PC-3 (cell line): ENCODE data around the gene PACRG. TPM values are rescaled to one million over a fixed set of nuclear protein-coding genes. Genes with fewer than 3 reads are reported as not detected.

ENCODE experiments used
- ATAC-seq: fragments of 200-7000 bp; cut with Tn5 transposase; 2 replicates; pipeline ENCODE4 v1.9.1; 2020; ENCODE audit warnings: mild to moderate bottlenecking, moderate library complexity
- BruUV-seq: library from RNA; stranded (reverse); fragments of 400-500 nt; replicated peaks from 2 replicates; lab custom pipeline; 2021; lab: Mats Ljungman, UMichigan
- CTCF ChIA-PET: fragments of 300-600 bp; sonication (Branson Sonifier 250); formaldehyde crosslinking; loops from one replicate; lab custom pipeline; 2022; ENCODE audit warnings: antibody characterized with exemption; lab: Charles Lee
- POLR2A ChIA-PET: fragments of 300-600 bp; sonication (Branson Sonifier 250); formaldehyde crosslinking; loops from one replicate; lab custom pipeline; 2022; ENCODE audit warnings: antibody characterized with exemption; ENCODE audit not compliant: unreplicated experiment; lab: Charles Lee
- DNase-seq: peaks from one replicate; pipeline ENCODE4 v3.0.0-alpha.2; 2015
- H2AFZ ChIP-seq: fragments of 300-600 bp; sonication (generic); 2 replicates; pipeline ENCODE4 v1.6.0; 2016; ENCODE audit warnings: antibody characterized with exemption, low read length
- H3F3A ChIP-seq: fragments of 300-600 bp; sonication (generic); one replicate; pipeline ENCODE4 v1.6.0; 2017; ENCODE audit warnings: antibody characterized with exemption, low read length, control low read depth, mild to moderate bottlenecking; ENCODE audit not compliant: unreplicated experiment
- H3K27ac ChIP-seq: fragments of 300-600 bp; sonication (generic); 2 replicates; pipeline ENCODE4 v1.5.1; 2016; ENCODE audit warnings: mild to moderate bottlenecking, low read length
- H3K27me3 ChIP-seq: fragments of 300-600 bp; sonication (generic); 2 replicates; pipeline ENCODE4 v1.6.1; 2016; ENCODE audit warnings: low read length, mixed read lengths
- H3K36me3 ChIP-seq: fragments of 300-600 bp; sonication (generic); 2 replicates; pipeline ENCODE4 v1.6.1; 2016; ENCODE audit warnings: low read depth, mixed run types, low read length, mixed read lengths
- H3K4me1 ChIP-seq: fragments of 300-600 bp; sonication (generic); 2 replicates; pipeline ENCODE4 v1.5.1; 2016; ENCODE audit warnings: low read length; ENCODE audit not compliant: insufficient read depth
- H3K4me2 ChIP-seq: fragments of 300-600 bp; sonication (generic); 2 replicates; pipeline ENCODE4 v1.6.0; 2016; ENCODE audit warnings: low read length
- H3K4me3 ChIP-seq: fragments of 300-600 bp; sonication (generic); 2 replicates; pipeline ENCODE4 v1.5.1; 2016; ENCODE audit warnings: mild to moderate bottlenecking, low read length, mixed read lengths
- H3K79me2 ChIP-seq: fragments of 300-600 bp; sonication (generic); 2 replicates; pipeline ENCODE4 v1.6.1; 2017; ENCODE audit warnings: low read length, mixed read lengths
- H3K9ac ChIP-seq: fragments of 300-600 bp; sonication (generic); 2 replicates; pipeline ENCODE4 v1.6.0; 2016; ENCODE audit warnings: mild to moderate bottlenecking, low read length
- H3K9me2 ChIP-seq: fragments of 300-600 bp; sonication (generic); replicated peaks from 2 replicates; pipeline ENCODE4 v1.6.1; 2016; ENCODE audit warnings: mixed run types, low read length, mixed read lengths
- H3K9me3 ChIP-seq: fragments of 300-600 bp; sonication (generic); 2 replicates; pipeline ENCODE4 v1.6.1; 2016; ENCODE audit warnings: low read length, mixed read lengths
- H4K20me1 ChIP-seq: fragments of 300-600 bp; sonication (generic); 2 replicates; pipeline ENCODE4 v1.6.1; 2016; ENCODE audit warnings: low read length, mixed read lengths
- CTCF ChIP-seq: fragments of 300-600 bp; sonication (generic); conservative IDR thresholded peaks from 2 replicates; pipeline ENCODE4 v1.5.1; 2017; ENCODE audit warnings: antibody characterized with exemption, low read depth, mild to moderate bottlenecking, low read length
- EZH2 ChIP-seq: fragments of 300-600 bp; sonication (generic); IDR thresholded peaks from one replicate; pipeline ENCODE4 v1.6.1; 2017; ENCODE audit warnings: antibody characterized with exemption, mild to moderate bottlenecking, low read length; ENCODE audit not compliant: unreplicated experiment
- EZH2phosphoT487 ChIP-seq: fragments of 300-600 bp; sonication (generic); IDR thresholded peaks from 2 replicates; pipeline ENCODE4 v1.6.1; 2018; ENCODE audit warnings: mild to moderate bottlenecking, antibody characterized with exemption, low read length, borderline replicate concordance
- intact Hi-C: fragments of 100-400 bp; cut with micrococcal nuclease; formaldehyde crosslinking; loops from 2 replicates; pipeline ENCODE4 v1.9.0; 2023
- total RNA-seq: library from RNA; depleted of rRNA; stranded (reverse); fragments of >200 nt; gene quantifications from 2 replicates; pipeline ENCODE4 v1.2.3, GENCODE V29; 2014

PACRG gene
- total RNA-seq, 1 experiment from 2014 or later = not detected

GRCh38 chr6:162685586-162685985, 42.2 kb upstream of the PACRG start:
- no peaks in the 10 kb centered on the region for H3K9me2 ChIP-seq
- H3F3A ChIP-seq = no peaks in the 10 kb centered on the region
- ATAC-seq (no peak), DNase-seq (no peak)
- H3K36me3 ChIP-seq = no peaks in the 10 kb centered on the region
- no peak overlapping the region for H3K4me2 ChIP-seq
- ChIA-PET CTCF (no interaction called here), POLR2A (no interaction called here)
- no peaks in the 10 kb centered on the region for H3K27me3 ChIP-seq
- H3K9ac ChIP-seq = no peak overlapping the region
- intact Hi-C loops = no loop called here
- H3K79me2 ChIP-seq = no peaks in the 10 kb centered on the region
- H3K9me3 ChIP-seq = no peaks in the 10 kb centered on the region
- H3K4me1 ChIP-seq = no peaks in the 10 kb centered on the region
- H3K27ac ChIP-seq = no peak overlapping the region
- no peaks in the 10 kb centered on the region for H4K20me1 ChIP-seq
- BruUV-seq = no TSS peak
- no peak overlapping the region for H3K4me3 ChIP-seq
- TF ChIP-seq EZH2 (no peak), EZH2phosphoT487 (no peak), CTCF (no peak)
- no peak overlapping the region for H2AFZ ChIP-seq

GRCh38 chr6:162688751-162689345, 38.9 kb upstream of the PACRG start:
- H3K9me2 ChIP-seq = no peaks in the 10 kb centered on the region
- ChIA-PET CTCF (no interaction called here), POLR2A (no interaction called here)
- intact Hi-C loops = no loop called here
- H3K9ac ChIP-seq = no peak overlapping the region
- TF ChIP-seq EZH2phosphoT487 (no peak), CTCF (no peak), EZH2 (no peak)
- H4K20me1 ChIP-seq = no peaks in the 10 kb centered on the region
- no peaks in the 10 kb centered on the region for H3K4me1 ChIP-seq
- DNase-seq = no peak
- BruUV-seq = no TSS peak
- H2AFZ ChIP-seq = no peak overlapping the region
- no peaks in the 10 kb centered on the region for H3K27me3 ChIP-seq
- H3K9me3 ChIP-seq = no peaks in the 10 kb centered on the region
- H3K79me2 ChIP-seq = no peaks in the 10 kb centered on the region
- no peak overlapping the region for H3K4me2 ChIP-seq
- no peak overlapping the region for H3K4me3 ChIP-seq
- ATAC-seq = no peak
- H3F3A ChIP-seq = no peaks in the 10 kb centered on the region
- no peaks in the 10 kb centered on the region for H3K36me3 ChIP-seq
- H3K27ac ChIP-seq = no peak overlapping the region

GRCh38 chr6:162690158-162690557, 37.6 kb upstream of the PACRG start:
- CTCF ChIA-PET = no interaction called here
- Histone ChIP-seq H3K79me2 (no peaks in the 10 kb centered on the region), H3K4me1 (no peaks in the 10 kb centered on the region), H3K9me2 (no peaks in the 10 kb centered on the region), H4K20me1 (no peaks in the 10 kb centered on the region), H3K36me3 (no peaks in the 10 kb centered on the region), H3K27me3 (no peaks in the 10 kb centered on the region), H3K27ac (no peak overlapping the region), H3K9ac (no peak overlapping the region), H3K4me3 (no peak overlapping the region), H2AFZ (no peak overlapping the region), H3K4me2 (no peak overlapping the region), H3F3A (no peaks in the 10 kb centered on the region), H3K9me3 (no peaks in the 10 kb centered on the region)
- POLR2A ChIA-PET = no interaction called here
- ATAC-seq (no peak), DNase-seq (no peak)
- intact Hi-C loops = no loop called here
- TF ChIP-seq CTCF = no peak
- no peak for TF ChIP-seq EZH2
- no peak for TF ChIP-seq EZH2phosphoT487
- no TSS peak for BruUV-seq
